NCI-H446 treated with DMSO at 0.1 percent for 48 hours (cell line): ENCODE data around the gene VMAC.

Experiments used
- DNase-seq: peaks from one replicate; lab custom pipeline; 2025; lab: John Stamatoyannopoulos, UW

VMAC gene

GRCh38 chr19:5931251-5931650 lies 26.6 kb downstream of the VMAC start:
- DNase-seq = no peak

- DNase-seq = no peak
These were observed 27.5 kb downstream of the VMAC start for GRCh38 chr19:5932146-5932545.

GRCh38 chr19:5932609-5933262 lies 28.1 kb downstream of the VMAC start:
- no peak for DNase-seq

GRCh38 chr19:5933391-5934068 lies 28.9 kb downstream of the VMAC start:
- DNase-seq = no peak

- no peak for DNase-seq
These were observed 29.4 kb downstream of the VMAC start for GRCh38 chr19:5934069-5934401.

- no peak for DNase-seq
These were observed 30.3 kb downstream of the VMAC start for GRCh38 chr19:5934774-5935472.

- DNase-seq = no peak
These were observed 31.0 kb downstream of the VMAC start for GRCh38 chr19:5935473-5936291.

- DNase-seq = no peak
These were observed 31.6 kb downstream of the VMAC start for GRCh38 chr19:5936292-5936592.

- no peak for DNase-seq
These were observed 32.9 kb downstream of the VMAC start for GRCh38 chr19:5937550-5937949.

GRCh38 chr19:5940260-5941208 lies 35.9 kb downstream of the VMAC start:
- DNase-seq = no peak

- DNase-seq = no peak
These were observed 37.0 kb downstream of the VMAC start for GRCh38 chr19:5941673-5942072.

GRCh38 chr19:5943045-5943444 lies 38.4 kb downstream of the VMAC start:
- DNase-seq = no peak

- no peak for DNase-seq
These were observed 39.0 kb downstream of the VMAC start for GRCh38 chr19:5943623-5944022.

GRCh38 chr19:5947435-5947834 lies 42.8 kb downstream of the VMAC start:
- DNase-seq = no peak

GRCh38 chr19:5948752-5949564 lies 44.3 kb downstream of the VMAC start:
- no peak for DNase-seq

- DNase-seq = no peak
These were observed 45.2 kb downstream of the VMAC start for GRCh38 chr19:5949792-5950305.

- DNase-seq = no peak
These were observed 46.1 kb downstream of the VMAC start for GRCh38 chr19:5950741-5951140.

GRCh38 chr19:5951338-5951861 lies 46.7 kb downstream of the VMAC start:
- no peak for DNase-seq

GRCh38 chr19:5952193-5953029 lies 47.7 kb downstream of the VMAC start:
- DNase-seq = no peak
